HepG2 (cell line): Measurements from ENCODE around the gene LLGL2. TPM values are rescaled to one million over a fixed set of nuclear protein-coding genes. Genes with fewer than 3 reads are reported as not detected.

ENCODE experiments used
- ATAD3A ChIP-seq: sonication (generic); formaldehyde crosslinking; IDR thresholded peaks from 2 replicates; pipeline ENCODE4 v1.4.0; 2020; ENCODE audit warnings: missing genetic modification reagents
- CEBPG ChIP-seq: IDR thresholded peaks from 2 replicates; pipeline ENCODE4 v1.6.1; 2016
- CENPT ChIP-seq: sonication (generic); formaldehyde crosslinking; IDR thresholded peaks from 2 replicates; pipeline ENCODE4 v1.8.0; 2022; ENCODE audit warnings: low read depth, mild to moderate bottlenecking, moderate library complexity, missing genetic modification reagents
- DPF2 ChIP-seq: sonication (generic); formaldehyde crosslinking; IDR thresholded peaks from 2 replicates; pipeline ENCODE4 v1.4.0; 2020; ENCODE audit warnings: mild to moderate bottlenecking, low read depth, missing genetic modification reagents, borderline replicate concordance
- GLMP ChIP-seq: sonication (generic); formaldehyde crosslinking; IDR thresholded peaks from 2 replicates; pipeline ENCODE4 v1.9.0; 2021; ENCODE audit warnings: missing genetic modification reagents, mild to moderate bottlenecking, borderline replicate concordance
- GZF1 ChIP-seq: sonication (generic); formaldehyde crosslinking; IDR thresholded peaks from 2 replicates; pipeline ENCODE4 v1.5.1; 2020; ENCODE audit warnings: mild to moderate bottlenecking, missing genetic modification reagents
- KDM1A ChIP-seq: IDR thresholded peaks from 2 replicates; pipeline ENCODE4 v1.6.1; 2016; ENCODE audit warnings: missing compliant biosample characterization
- MEF2D ChIP-seq: sonication (generic); formaldehyde crosslinking; IDR thresholded peaks from 2 replicates; pipeline ENCODE4 v1.5.1; 2020; ENCODE audit warnings: mild to moderate bottlenecking, missing genetic modification reagents
- MZF1 ChIP-seq: sonication (generic); formaldehyde crosslinking; IDR thresholded peaks from 2 replicates; pipeline ENCODE4 v1.8.1; 2023; ENCODE audit warnings: mild to moderate bottlenecking, missing genetic modification reagents, borderline replicate concordance
- NAIF1 ChIP-seq: sonication (generic); formaldehyde crosslinking; IDR thresholded peaks from 2 replicates; pipeline ENCODE4 v1.5.0; 2020; ENCODE audit warnings: mild to moderate bottlenecking, missing genetic modification reagents, borderline replicate concordance
- NFE2 ChIP-seq: sonication (generic); formaldehyde crosslinking; IDR thresholded peaks from 2 replicates; pipeline ENCODE4 v1.4.0; 2020; ENCODE audit warnings: missing genetic modification reagents
- POGK ChIP-seq: sonication (generic); formaldehyde crosslinking; conservative IDR thresholded peaks from 2 replicates; pipeline ENCODE4 v1.8.0; 2022; ENCODE audit warnings: mild to moderate bottlenecking, moderate library complexity, missing genetic modification reagents
- PRPF4 ChIP-seq: fragments of 200-400 bp; formaldehyde crosslinking; IDR thresholded peaks from 2 replicates; pipeline ENCODE4 v1.6.1; 2016; ENCODE audit warnings: low read length, low read depth; ENCODE audit not compliant: poor library complexity, severe bottlenecking
- RFXAP ChIP-seq: sonication (generic); formaldehyde crosslinking; IDR thresholded peaks from 2 replicates; pipeline ENCODE4 v1.4.0; 2020; ENCODE audit warnings: missing genetic modification reagents, borderline replicate concordance
- RORA ChIP-seq: sonication (generic); formaldehyde crosslinking; IDR thresholded peaks from 2 replicates; pipeline ENCODE4 v1.5.0; 2020; ENCODE audit warnings: mild to moderate bottlenecking, missing genetic modification reagents, moderate library complexity
- SP140L ChIP-seq: sonication (generic); formaldehyde crosslinking; IDR thresholded peaks from 2 replicates; pipeline ENCODE4 v1.4.0; 2020; ENCODE audit warnings: missing genetic modification reagents, borderline replicate concordance
- TEAD3 ChIP-seq: optimal IDR thresholded peaks from 2 replicates; pipeline ENCODE3; 2016; ENCODE audit warnings: borderline replicate concordance
- TP53 ChIP-seq: sonication (generic); formaldehyde crosslinking; conservative IDR thresholded peaks from 2 replicates; pipeline ENCODE4 v1.4.0; 2020; ENCODE audit warnings: missing genetic modification reagents
- ZKSCAN5 ChIP-seq: sonication (generic); formaldehyde crosslinking; IDR thresholded peaks from 2 replicates; pipeline ENCODE4 v1.5.1; 2020; ENCODE audit warnings: mild to moderate bottlenecking, missing genetic modification reagents
- ZNF3 ChIP-seq: IDR thresholded peaks from 2 replicates; pipeline ENCODE4 v1.7.0; 2017; ENCODE audit warnings: inconsistent platforms
- ZNF333 ChIP-seq: sonication (generic); formaldehyde crosslinking; IDR thresholded peaks from 2 replicates; pipeline ENCODE4 v1.4.0; 2020; ENCODE audit warnings: mild to moderate bottlenecking, missing genetic modification reagents, borderline replicate concordance
- ZNF749 ChIP-seq: sonication (generic); formaldehyde crosslinking; IDR thresholded peaks from 2 replicates; pipeline ENCODE4 v1.8.0; 2022; ENCODE audit warnings: mild to moderate bottlenecking, missing genetic modification reagents, moderate library complexity, borderline replicate concordance
- polyA plus RNA-seq, 8 experiments: library from polyadenylated mRNA; depleted of rRNA in 3 of 8; stranded (reverse) in 7 of 8; unstranded in 1 of 8; fragments of >200 nt; fragmentation: Illumina TruSeq in 4 of 8; extraction: Trizol in 4 of 8; gene quantifications; 2 replicates each; pipeline versions ENCODE4 v1.2.1 to v1.2.3, GENCODE V29; 2011 to 2016; ENCODE audit warnings: low read depth in 4 of 8, missing spikeins in 1 of 8, mixed read lengths in 1 of 8; ENCODE audit not compliant: insufficient read depth in 1 of 8
- total RNA-seq, 5 experiments: library from RNA; depleted of rRNA; stranded (reverse); fragments of >200 nt; fragmentation: Illumina TruSeq; extraction: Trizol; gene quantifications; 2 replicates each; pipeline ENCODE4 v1.2.3, GENCODE V29; 2016; ENCODE audit warnings: low read depth in 1 of 5
- TF ChIP-seq, protein P1 (sequence below): IDR thresholded peaks from 2 replicates; pipeline ENCODE4 v1.6.1; 2016; ENCODE audit warnings: missing biosample characterization, missing genetic modification reagents, low read depth

Gene LLGL2
- total and polyA plus RNA-seq, 2 of the 13 experiments (the other 11 are each of a cell fraction or from before 2014, with no cell fraction given) = 83.0 to 86.7 TPM

GRCh38 chr17:75557075-75557851, 31.8 kb downstream of the LLGL2 start (continued):
- TF ChIP-seq NAIF1 = peak; percentile 88
- peak; percentile 68; the same call in 1 of the 2 replicates for TF ChIP-seq KDM1A (CRISPR knock-in tag)
- no peak for TF ChIP-seq NFE2 (CRISPR knock-in tag)
- TF ChIP-seq TP53 (CRISPR knock-in tag) = 0 out of 2 replicates have a peak, but pooled peaks have one; percentile 37
- no peak for TF ChIP-seq SP140L (CRISPR knock-in tag)
- no peak for TF ChIP-seq GLMP (CRISPR knock-in tag)
- TF ChIP-seq, protein P1, sequence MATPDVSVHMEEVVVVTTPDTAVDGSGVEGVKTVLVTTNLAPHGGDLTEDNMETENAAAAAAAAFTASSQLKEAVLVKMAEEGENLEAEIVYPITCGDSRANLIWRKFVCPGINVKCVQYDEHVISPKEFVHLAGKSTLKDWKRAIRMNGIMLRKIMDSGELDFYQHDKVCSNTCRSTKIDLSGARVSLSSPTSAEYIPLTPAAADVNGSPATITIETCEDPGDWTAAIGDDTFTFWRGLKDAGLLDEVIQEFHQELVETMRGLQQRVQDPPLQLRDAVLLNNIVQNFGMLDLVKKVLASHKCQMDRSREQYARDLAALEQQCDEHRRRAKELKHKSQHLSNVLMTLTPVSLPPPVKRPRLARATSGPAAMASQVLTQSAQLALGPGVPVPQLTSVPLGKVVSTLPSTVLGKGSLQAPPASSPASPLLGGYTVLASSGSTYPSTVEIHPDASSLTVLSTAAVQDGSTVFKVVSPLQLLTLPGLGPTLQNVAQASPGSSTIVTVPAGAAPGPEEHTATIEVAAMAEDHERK (CRISPR knock-in tag) = no peak
- 0 out of 2 replicates have a peak, but pooled peaks have one; percentile 23 for TF ChIP-seq ZNF3 (CRISPR knock-in tag)
- peak; percentile 61 for TF ChIP-seq CEBPG (CRISPR knock-in tag)
- no peak for TF ChIP-seq GZF1 (CRISPR knock-in tag)
- TF ChIP-seq RORA (CRISPR knock-in tag) = no peak
- no peak for TF ChIP-seq ATAD3A (CRISPR knock-in tag)
- TF ChIP-seq CENPT (CRISPR knock-in tag) = no peak
- peak; percentile 94 for TF ChIP-seq DPF2 (CRISPR knock-in tag)
- peak; percentile 89 for TF ChIP-seq ZKSCAN5 (CRISPR knock-in tag)
- peak; percentile 88 for TF ChIP-seq RFXAP (CRISPR knock-in tag)
- no peak; the same call in 1 of the 2 replicates for TF ChIP-seq ZNF749 (CRISPR knock-in tag)
- peak; percentile 93 for TF ChIP-seq PRPF4
- TF ChIP-seq MZF1 (CRISPR knock-in tag) = no peak
- peak; percentile 84 for TF ChIP-seq TEAD3 (CRISPR knock-in tag)
- peak; percentile 87; the same call in 1 of the 2 replicates for TF ChIP-seq ZNF333 (CRISPR knock-in tag)
- TF ChIP-seq MEF2D (CRISPR knock-in tag) = peak; percentile 91; the same call in 1 of the 2 replicates
- peak; percentile 95 for TF ChIP-seq POGK (CRISPR knock-in tag)
